BJ (cell line): ENCODE data around the gene TMX2. TPM values are rescaled to one million over a fixed set of nuclear protein-coding genes. Genes with fewer than 3 reads are reported as not detected.

ENCODE experiments used
- CTCF ChIA-PET: fragments of 350-600 bp; formaldehyde crosslinking; extraction: SDS; loops from one replicate; lab custom pipeline; 2021; ENCODE audit warnings: antibody characterized with exemption, inconsistent platforms; lab: Yijun Ruan, JAX
- POLR2A ChIA-PET: fragments of 300-600 bp; sonication (Branson Sonifier 250); formaldehyde crosslinking; extraction: SDS; loops from one replicate; lab custom pipeline; 2021; ENCODE audit warnings: antibody characterized with exemption; lab: Charles Lee
- DNase-seq: peaks from one replicate; pipeline ENCODE4 v3.0.0-alpha.2; 2011; ENCODE audit warnings: low read depth
- H3K27me3 ChIP-seq: 2 replicates; pipeline ENCODE4 v1.6.0; 2011; ENCODE audit warnings: low read length; ENCODE audit not compliant: control insufficient read depth, insufficient read depth
- H3K36me3 ChIP-seq: 2 replicates; pipeline ENCODE4 v1.5.1; 2011; ENCODE audit warnings: low read length; ENCODE audit not compliant: control insufficient read depth, insufficient read depth
- H3K4me3 ChIP-seq: 2 replicates; pipeline ENCODE4 v1.5.1; 2011; ENCODE audit warnings: low read depth, mild to moderate bottlenecking, control low read depth, low read length
- CTCF ChIP-seq: IDR thresholded peaks from 2 replicates; pipeline ENCODE4 v1.5.1; 2011; ENCODE audit warnings: low read depth, mild to moderate bottlenecking, control low read depth, inconsistent platforms, low read length, moderate library complexity; ENCODE audit not compliant: insufficient read depth
- polyA plus RNA-seq: library from polyadenylated mRNA; depleted of rRNA; stranded (reverse); fragments of >200 nt; gene quantifications from 2 replicates; pipeline ENCODE4 v1.2.3, GENCODE V29; 2011

TMX2 gene
- polyA plus RNA-seq, 1 experiment = 96.7 TPM

GRCh38 chr11:57745206-57745605 lies 32.8 kb downstream of the TMX2 start:
- DNase-seq = no peak
- peaks cover 15% of the 10 kb centered on the region for H3K36me3 ChIP-seq
- ChIA-PET CTCF (interaction anchor here (1.9 to 2.0 kb wide), 2 partner anchors 56 to 769 kb away, joined by 4 to 10 read pairs; no protein-coding TSS in a partner anchor), POLR2A (no interaction called here)
- TF ChIP-seq CTCF = no peak
- no peak overlapping the region for H3K4me3 ChIP-seq
- no peaks in the 10 kb centered on the region for H3K27me3 ChIP-seq

GRCh38 chr11:57746920-57747319 lies 34.5 kb downstream of the TMX2 start:
- Histone ChIP-seq H3K4me3 (no peak overlapping the region), H3K27me3 (no peaks in the 10 kb centered on the region), H3K36me3 (peaks cover 15% of the 10 kb centered on the region)
- no peak for DNase-seq
- ChIA-PET CTCF (interaction anchor here (2.0 to 3.5 kb wide), 2 partner anchors 18 to 53 kb away, joined by 5 to 21 read pairs; no protein-coding TSS in a partner anchor), POLR2A (no interaction called here)
- TF ChIP-seq CTCF = no peak

GRCh38 chr11:57751176-57751575 lies 38.8 kb downstream of the TMX2 start:
- Histone ChIP-seq H3K4me3 (no peak overlapping the region), H3K36me3 (no peaks in the 10 kb centered on the region), H3K27me3 (no peaks in the 10 kb centered on the region)
- ChIA-PET POLR2A (interaction anchor here (1.0 kb wide), 1 partner anchor 50 kb away, joined by 3 read pairs; no protein-coding TSS in a partner anchor), CTCF (interaction anchor here (0.6 to 3.5 kb wide), 9 partner anchors 10 to 755 kb away, joined by 3 to 43 read pairs (median 3); partner anchors contain the start of gene CTNND1)
- no peak for DNase-seq
- TF ChIP-seq CTCF = no peak

GRCh38 chr11:57751676-57752253 lies 39.4 kb downstream of the TMX2 start, which contains the start of gene BTBD18:
Gene BTBD18, minus strand, starts transcription at chr11:57751819. Its CDS starts 631 bp downstream, at chr11:57751188.
- TF ChIP-seq CTCF = peak; percentile 60
- no peak for DNase-seq
- CTCF ChIA-PET = interaction anchor here (0.6 to 3.5 kb wide), 9 partner anchors 9 to 754 kb away, joined by 3 to 43 read pairs (median 3); partner anchors contain the start of gene CTNND1
- no peak within 1 kb of the TSS for H3K4me3 ChIP-seq
- H3K27me3 ChIP-seq = no peaks in the 10 kb centered on the region
- H3K36me3 ChIP-seq = no peaks in the 10 kb centered on the region
- POLR2A ChIA-PET = interaction anchor here (1.0 kb wide), 1 partner anchor 49 kb away, joined by 3 read pairs; no protein-coding TSS in a partner anchor

GRCh38 chr11:57752954-57753353 lies 40.6 kb downstream of the TMX2 start:
- no peak overlapping the region for H3K4me3 ChIP-seq
- POLR2A ChIA-PET = no interaction called here
- no peaks in the 10 kb centered on the region for H3K36me3 ChIP-seq
- CTCF ChIA-PET = interaction anchor here (0.6 to 3.5 kb wide), 2 partner anchors 33 to 49 kb away, joined by 3 to 43 read pairs; no protein-coding TSS in a partner anchor
- no peaks in the 10 kb centered on the region for H3K27me3 ChIP-seq
- TF ChIP-seq CTCF = no peak
- no peak for DNase-seq
